Lower leg skin (tissue), 3 donors: Measurements from ENCODE around the gene SUPT7L.

ENCODE experiments used
- POLR2A ChIP-seq, 2 donors: fragments of 450-650 bp; IDR thresholded peaks; one replicate each; pipeline ENCODE4 v1.6.1; 2016 to 2017; ENCODE audit warnings: antibody characterized with exemption in 2 of 2, mild to moderate bottlenecking in 1 of 2, moderate library complexity in 1 of 2
- TF ChIP-seq, protein P1 (sequence below), 3 donors: fragments of 450-650 bp; IDR thresholded peaks; one replicate each; pipeline ENCODE4 v1.5.1; 2016; ENCODE audit warnings: antibody characterized with exemption in 3 of 3, mild to moderate bottlenecking in 3 of 3, moderate library complexity in 2 of 3

- TF ChIP-seq, protein P1, sequence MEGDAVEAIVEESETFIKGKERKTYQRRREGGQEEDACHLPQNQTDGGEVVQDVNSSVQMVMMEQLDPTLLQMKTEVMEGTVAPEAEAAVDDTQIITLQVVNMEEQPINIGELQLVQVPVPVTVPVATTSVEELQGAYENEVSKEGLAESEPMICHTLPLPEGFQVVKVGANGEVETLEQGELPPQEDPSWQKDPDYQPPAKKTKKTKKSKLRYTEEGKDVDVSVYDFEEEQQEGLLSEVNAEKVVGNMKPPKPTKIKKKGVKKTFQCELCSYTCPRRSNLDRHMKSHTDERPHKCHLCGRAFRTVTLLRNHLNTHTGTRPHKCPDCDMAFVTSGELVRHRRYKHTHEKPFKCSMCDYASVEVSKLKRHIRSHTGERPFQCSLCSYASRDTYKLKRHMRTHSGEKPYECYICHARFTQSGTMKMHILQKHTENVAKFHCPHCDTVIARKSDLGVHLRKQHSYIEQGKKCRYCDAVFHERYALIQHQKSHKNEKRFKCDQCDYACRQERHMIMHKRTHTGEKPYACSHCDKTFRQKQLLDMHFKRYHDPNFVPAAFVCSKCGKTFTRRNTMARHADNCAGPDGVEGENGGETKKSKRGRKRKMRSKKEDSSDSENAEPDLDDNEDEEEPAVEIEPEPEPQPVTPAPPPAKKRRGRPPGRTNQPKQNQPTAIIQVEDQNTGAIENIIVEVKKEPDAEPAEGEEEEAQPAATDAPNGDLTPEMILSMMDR (IDR thresholded peaks at IDR 0.05): no peak
- TF ChIP-seq POLR2A (IDR thresholded peaks at IDR 0.05): no peak
These were observed 40.5 kb downstream of the SUPT7L start for GRCh38 chr2:27622921-27623384.
